Loucy (cell line): ENCODE results near the gene DHX57.
"Not testable (repeated sequence)": the region's sequence is repeated elsewhere in the genome, so short reads cannot be mapped to it uniquely, and the experiment has no call there.

Source experiments
- H2AFZ ChIP-seq: fragments of 200-600 bp; sonication (generic); 2 replicates; pipeline ENCODE4 v1.6.0; 2016; ENCODE audit warnings: antibody characterized with exemption, mild to moderate bottlenecking, low read length, moderate library complexity
- H3F3A ChIP-seq: fragments of 200-600 bp; 2 replicates; pipeline ENCODE4 v1.6.0; 2016; ENCODE audit warnings: antibody characterized with exemption, low read depth, mild to moderate bottlenecking
- H3K27me3 ChIP-seq: fragments of 200-600 bp; sonication (generic); 2 replicates; pipeline ENCODE4 v1.6.1; 2014; ENCODE audit warnings: low read length, mild to moderate bottlenecking; ENCODE audit not compliant: insufficient read depth, poor library complexity, severe bottlenecking
- H3K36me3 ChIP-seq: fragments of 200-600 bp; sonication (generic); 2 replicates; pipeline ENCODE4 v1.6.1; 2016; ENCODE audit warnings: low read length; ENCODE audit not compliant: insufficient read depth
- H3K4me1 ChIP-seq: fragments of 200-600 bp; sonication (generic); 2 replicates; pipeline ENCODE4 v1.5.1; 2014; ENCODE audit warnings: low read length, mild to moderate bottlenecking; ENCODE audit not compliant: insufficient read depth, poor library complexity, severe bottlenecking
- H3K4me2 ChIP-seq: fragments of 200-600 bp; sonication (generic); 2 replicates; pipeline ENCODE4 v1.6.0; 2014; ENCODE audit warnings: antibody characterized with exemption, low read length, low read depth, mild to moderate bottlenecking; ENCODE audit not compliant: poor library complexity, severe bottlenecking
- H3K4me3 ChIP-seq: fragments of 200-600 bp; sonication (generic); 2 replicates; pipeline ENCODE4 v1.5.1; 2014; ENCODE audit warnings: low read length, mild to moderate bottlenecking, mixed read lengths; ENCODE audit not compliant: poor library complexity, severe bottlenecking
- H3K79me2 ChIP-seq: fragments of 200-600 bp; sonication (generic); 2 replicates; pipeline ENCODE4 v1.6.1; 2014; ENCODE audit warnings: low read length; ENCODE audit not compliant: insufficient read depth
- H3K9ac ChIP-seq: fragments of 200-600 bp; sonication (generic); 2 replicates; pipeline ENCODE4 v1.6.0; 2014; ENCODE audit warnings: mild to moderate bottlenecking, low read depth, low read length, moderate library complexity; ENCODE audit not compliant: poor library complexity, severe bottlenecking
- H3K9me2 ChIP-seq: fragments of 200-600 bp; sonication (generic); replicated peaks from 2 replicates; pipeline ENCODE4 v1.6.1; 2016; ENCODE audit warnings: low read depth, low read length, mixed read lengths
- H3K9me3 ChIP-seq: fragments of 200-600 bp; sonication (generic); 2 replicates; pipeline ENCODE4 v1.6.1; 2014; ENCODE audit warnings: mild to moderate bottlenecking, antibody characterized with exemption, low read length, low read depth; ENCODE audit not compliant: insufficient read depth
- H4K20me1 ChIP-seq: fragments of 200-600 bp; sonication (generic); 2 replicates; pipeline ENCODE4 v1.6.0; 2014; ENCODE audit warnings: antibody characterized with exemption, low read length, mild to moderate bottlenecking; ENCODE audit not compliant: insufficient read depth, poor library complexity, severe bottlenecking
- CTCF ChIP-seq: fragments of 200-600 bp; sonication (generic); conservative IDR thresholded peaks from 2 replicates; pipeline ENCODE4 v1.5.1; 2014; ENCODE audit warnings: mild to moderate bottlenecking, antibody characterized with exemption, low read length
- EZH2phosphoT487 ChIP-seq: fragments of 200-600 bp; IDR thresholded peaks from 2 replicates; pipeline ENCODE4 v1.6.1; 2018; ENCODE audit warnings: antibody characterized with exemption, mild to moderate bottlenecking, moderate library complexity, borderline replicate concordance

The DHX57 gene

GRCh38 chr2:38765149-38765548 is 110.6 kb downstream of the DHX57 start:
- no peaks in the 10 kb centered on the region for H3F3A ChIP-seq
- H3K9ac ChIP-seq: no peak overlapping the region
- no peaks in the 10 kb centered on the region for H3K36me3 ChIP-seq
- no peaks in the 10 kb centered on the region for H3K9me2 ChIP-seq
- no peaks in the 10 kb centered on the region for H3K79me2 ChIP-seq
- no peak overlapping the region for H3K4me3 ChIP-seq
- H3K27me3 ChIP-seq: no peaks in the 10 kb centered on the region
- no peaks in the 10 kb centered on the region for H3K4me1 ChIP-seq
- no peak overlapping the region for H2AFZ ChIP-seq
- no peak for TF ChIP-seq EZH2phosphoT487
- TF ChIP-seq CTCF: no peak
- no peaks in the 10 kb centered on the region for H3K9me3 ChIP-seq
- H4K20me1 ChIP-seq: no peaks in the 10 kb centered on the region
- no peak overlapping the region for H3K4me2 ChIP-seq

- Histone ChIP-seq H3K9ac (no peak overlapping the region), H3K36me3 (no peaks in the 10 kb centered on the region), H2AFZ (no peak overlapping the region), H3K4me2 (no peak overlapping the region), H3K27me3 (no peaks in the 10 kb centered on the region), H3F3A (no peaks in the 10 kb centered on the region), H4K20me1 (no peaks in the 10 kb centered on the region), H3K9me3 (no peaks in the 10 kb centered on the region), H3K4me3 (no peak overlapping the region), H3K79me2 (no peaks in the 10 kb centered on the region), H3K4me1 (no peaks in the 10 kb centered on the region), H3K9me2 (no peaks in the 10 kb centered on the region)
- TF ChIP-seq EZH2phosphoT487 (no peak), CTCF (no peak)
Observed at GRCh38 chr2:38763728-38764127, 112.0 kb downstream of the DHX57 start.

GRCh38 chr2:38763228-38763627 is 112.5 kb downstream of the DHX57 start:
- Histone ChIP-seq H3K79me2 (no peaks in the 10 kb centered on the region), H3K4me3 (no peak overlapping the region), H3K4me2 (no peak overlapping the region), H3F3A (no peaks in the 10 kb centered on the region), H3K4me1 (no peaks in the 10 kb centered on the region), H3K9me3 (no peaks in the 10 kb centered on the region), H3K9me2 (no peaks in the 10 kb centered on the region), H2AFZ (no peak overlapping the region), H3K9ac (no peak overlapping the region), H3K36me3 (no peaks in the 10 kb centered on the region), H4K20me1 (no peaks in the 10 kb centered on the region), H3K27me3 (no peaks in the 10 kb centered on the region)
- TF ChIP-seq CTCF (no peak), EZH2phosphoT487 (no peak)

GRCh38 chr2:38755891-38756290 is 119.8 kb downstream of the DHX57 start:
- not testable (repeated sequence) for H3K9me3 ChIP-seq, H3K36me3 ChIP-seq, H4K20me1 ChIP-seq, H3K4me3 ChIP-seq, H3K4me1 ChIP-seq, H3K27me3 ChIP-seq, H3K9me2 ChIP-seq, H2AFZ ChIP-seq, H3K4me2 ChIP-seq, H3F3A ChIP-seq, H3K79me2 ChIP-seq, H3K9ac ChIP-seq
